Epithelial cell of esophagus (primary cell): Measurements from ENCODE around the gene PYGB.

ENCODE experiments used
- DNase-seq: peaks from one replicate; pipeline ENCODE4 v3.0.0; 2010; ENCODE audit warnings: low read depth
- H3K4me3 ChIP-seq: 2 replicates; pipeline ENCODE4 v1.5.1; 2011; ENCODE audit warnings: mild to moderate bottlenecking, low read length, control low read depth
- TF ChIP-seq, protein P1 (sequence below): IDR thresholded peaks from 2 replicates; pipeline ENCODE4 v1.5.1; 2011; ENCODE audit warnings: low read depth, mild to moderate bottlenecking, low read length, control low read depth, inconsistent platforms; ENCODE audit not compliant: insufficient read depth; ENCODE audit errors: missing control alignments

The PYGB gene

DNA sequence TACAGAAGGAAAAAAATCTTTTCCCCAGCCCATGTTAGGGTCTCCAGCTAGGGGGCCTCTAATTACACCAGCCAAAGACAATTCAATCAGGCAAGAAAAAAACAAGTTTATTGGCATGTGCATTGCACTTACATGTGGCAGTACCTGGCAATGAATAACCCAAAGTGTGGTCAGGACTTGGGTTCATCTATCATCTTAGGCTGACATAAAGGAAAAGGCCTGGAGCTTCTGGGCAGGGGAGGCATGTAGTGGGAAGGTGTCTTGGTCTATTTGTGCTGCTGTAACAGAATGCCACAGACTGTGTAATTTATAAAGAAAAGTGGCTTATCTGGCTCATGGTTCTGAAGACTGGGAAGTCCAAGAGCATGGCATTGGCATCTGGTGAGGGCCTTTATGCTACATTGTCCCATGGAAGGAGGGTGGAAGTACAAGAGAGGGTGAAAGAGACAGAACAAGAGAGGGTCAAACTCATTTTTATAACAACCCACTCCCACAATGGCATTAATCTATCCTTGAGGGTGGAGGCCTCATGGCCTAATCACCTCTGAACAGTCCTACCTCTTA is 4.4 kb upstream of the PYGB start:
- TF ChIP-seq, protein P1, sequence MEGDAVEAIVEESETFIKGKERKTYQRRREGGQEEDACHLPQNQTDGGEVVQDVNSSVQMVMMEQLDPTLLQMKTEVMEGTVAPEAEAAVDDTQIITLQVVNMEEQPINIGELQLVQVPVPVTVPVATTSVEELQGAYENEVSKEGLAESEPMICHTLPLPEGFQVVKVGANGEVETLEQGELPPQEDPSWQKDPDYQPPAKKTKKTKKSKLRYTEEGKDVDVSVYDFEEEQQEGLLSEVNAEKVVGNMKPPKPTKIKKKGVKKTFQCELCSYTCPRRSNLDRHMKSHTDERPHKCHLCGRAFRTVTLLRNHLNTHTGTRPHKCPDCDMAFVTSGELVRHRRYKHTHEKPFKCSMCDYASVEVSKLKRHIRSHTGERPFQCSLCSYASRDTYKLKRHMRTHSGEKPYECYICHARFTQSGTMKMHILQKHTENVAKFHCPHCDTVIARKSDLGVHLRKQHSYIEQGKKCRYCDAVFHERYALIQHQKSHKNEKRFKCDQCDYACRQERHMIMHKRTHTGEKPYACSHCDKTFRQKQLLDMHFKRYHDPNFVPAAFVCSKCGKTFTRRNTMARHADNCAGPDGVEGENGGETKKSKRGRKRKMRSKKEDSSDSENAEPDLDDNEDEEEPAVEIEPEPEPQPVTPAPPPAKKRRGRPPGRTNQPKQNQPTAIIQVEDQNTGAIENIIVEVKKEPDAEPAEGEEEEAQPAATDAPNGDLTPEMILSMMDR: no peak
- H3K4me3 ChIP-seq: no peak overlapping the region
- DNase-seq: no peak

DNA sequence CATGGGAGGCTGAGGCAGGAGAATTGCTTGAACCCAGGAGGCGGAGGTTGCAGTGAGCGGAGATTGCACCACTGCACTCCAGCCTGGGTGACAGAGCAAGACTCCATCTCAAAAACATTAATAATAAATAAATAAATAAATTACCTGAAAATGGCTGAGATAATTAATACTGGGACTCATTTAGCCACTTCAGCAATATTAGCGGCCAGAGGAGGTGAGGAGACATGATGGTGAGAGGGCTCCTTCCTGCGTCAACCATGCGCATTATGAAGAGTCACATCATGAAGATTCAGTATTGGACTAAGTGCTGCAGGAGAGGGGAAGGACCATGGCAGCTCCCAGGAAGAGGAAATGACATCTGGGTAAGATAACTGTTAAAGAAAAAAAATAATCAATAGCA is 2.9 kb upstream of the PYGB start:
- no peak for DNase-seq
- TF ChIP-seq, protein P1: no peak
- H3K4me3 ChIP-seq: no peak overlapping the region

DNA sequence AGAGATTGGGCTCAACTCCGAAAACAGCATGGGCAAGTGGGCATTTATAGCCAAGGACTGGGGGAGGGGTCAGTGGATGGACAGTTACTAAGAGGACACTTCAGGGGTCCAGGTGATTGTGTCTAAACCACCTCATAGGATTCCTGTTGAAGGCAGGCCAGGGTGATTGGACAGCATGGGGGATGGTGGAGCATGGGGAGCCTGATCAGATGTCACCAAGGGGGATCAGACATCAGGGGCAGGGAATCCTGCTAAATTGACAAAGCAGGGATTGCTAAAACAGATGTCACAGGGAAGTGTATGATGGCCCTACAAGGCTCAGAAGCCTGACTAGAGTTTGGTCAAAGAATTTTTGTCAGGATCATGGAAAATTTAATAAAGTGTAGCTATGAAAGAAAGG is 2.4 kb upstream of the PYGB start:
- no peak for DNase-seq
- no peak overlapping the region for H3K4me3 ChIP-seq
- TF ChIP-seq, protein P1: no peak

DNA sequence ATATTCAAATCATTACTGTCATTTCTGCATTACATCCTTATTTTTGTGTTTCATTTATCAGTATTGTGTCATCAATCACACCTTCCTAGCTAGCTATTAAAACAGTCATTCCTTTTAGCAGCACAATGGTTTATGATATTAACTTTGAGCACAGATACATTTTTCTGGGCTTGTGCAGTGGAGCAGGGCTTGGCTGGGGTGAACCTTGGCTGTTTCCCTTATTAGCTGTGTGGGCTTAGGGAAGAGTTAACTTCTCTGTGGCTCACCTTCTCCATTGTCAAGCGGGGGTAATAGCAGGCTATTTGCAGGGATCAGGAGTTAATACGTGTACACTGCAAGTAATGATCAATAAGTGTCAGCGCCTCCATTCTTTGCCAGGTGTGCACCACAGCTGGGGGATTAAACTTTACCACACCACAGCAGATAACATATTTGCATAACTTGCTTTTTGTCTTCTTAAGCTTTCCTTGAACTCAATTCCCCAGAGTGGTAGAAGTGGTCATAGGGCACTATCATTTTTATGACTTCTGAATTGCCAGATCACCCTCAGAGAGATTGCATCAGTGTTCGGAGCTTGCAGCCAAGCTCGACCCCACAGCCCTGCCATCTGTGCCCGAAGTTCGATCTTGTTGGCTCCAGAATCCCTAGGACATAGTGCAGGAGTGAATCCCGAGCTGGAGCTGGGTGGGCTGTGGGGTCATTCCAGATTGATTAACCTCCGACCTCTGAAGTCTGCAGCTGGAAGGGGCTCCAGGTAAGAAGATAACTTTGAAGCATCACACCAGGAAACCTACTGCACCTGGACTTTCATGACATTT is 1.5 kb upstream of the PYGB start:
- TF ChIP-seq, protein P1: no peak
- peak overlapping the region; percentile 83 for H3K4me3 ChIP-seq
- no peak for DNase-seq

DNA sequence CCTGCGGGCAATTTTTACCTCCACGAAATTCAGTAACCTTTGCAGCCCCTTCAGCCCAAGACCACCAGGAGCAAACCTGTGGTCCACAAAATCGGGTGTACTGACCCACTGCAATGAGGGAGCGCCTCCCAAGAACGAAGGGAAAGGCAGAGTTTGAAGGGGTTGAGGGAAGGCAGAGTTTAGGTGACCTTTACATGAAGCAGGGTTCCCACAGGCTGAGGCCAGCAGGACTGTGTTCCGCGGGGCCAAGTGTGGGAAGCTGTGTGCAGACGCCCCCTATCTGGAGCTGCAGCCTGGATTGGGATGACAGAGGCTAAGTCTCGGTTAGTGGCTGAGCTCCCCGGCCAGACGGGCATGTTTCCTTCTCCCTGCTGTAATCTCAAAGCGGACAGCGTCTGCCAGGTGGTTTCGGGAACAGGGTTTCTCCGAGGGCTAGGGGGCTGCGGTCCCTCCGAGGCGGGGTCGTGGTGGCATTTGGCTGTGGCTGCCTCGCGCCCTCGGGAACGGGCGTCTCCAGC is 826 bp upstream of the PYGB start:
- TF ChIP-seq, protein P1: peak; percentile 22
- H3K4me3 ChIP-seq: peak overlapping the region; percentile 83
- DNase-seq: peak; percentile 61

DNA sequence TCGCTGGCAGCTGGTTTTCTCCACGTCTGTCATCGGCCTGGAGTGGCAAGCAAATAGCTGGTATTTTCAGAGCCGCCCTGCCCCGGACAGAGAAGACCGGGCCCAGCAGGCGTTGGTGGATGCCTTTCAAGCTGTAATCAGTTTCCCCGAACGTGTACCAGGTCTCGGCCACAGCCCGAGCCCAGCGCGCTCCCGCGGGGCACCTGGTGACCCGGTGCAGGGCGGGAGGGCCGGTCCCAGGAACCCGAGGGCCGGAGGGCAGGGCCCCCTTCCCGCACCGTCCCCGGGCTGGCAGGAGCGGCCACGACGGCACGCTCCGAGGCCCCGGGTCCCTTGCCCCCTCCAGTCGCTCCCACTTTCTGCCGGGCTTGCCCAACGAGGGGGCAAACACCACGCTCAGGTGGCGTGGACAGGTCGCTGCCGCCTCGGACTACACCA is 348 bp upstream of the PYGB start:
- peak; percentile 54 for DNase-seq
- TF ChIP-seq, protein P1: no peak
- H3K4me3 ChIP-seq: peak overlapping the region; percentile 83

DNA sequence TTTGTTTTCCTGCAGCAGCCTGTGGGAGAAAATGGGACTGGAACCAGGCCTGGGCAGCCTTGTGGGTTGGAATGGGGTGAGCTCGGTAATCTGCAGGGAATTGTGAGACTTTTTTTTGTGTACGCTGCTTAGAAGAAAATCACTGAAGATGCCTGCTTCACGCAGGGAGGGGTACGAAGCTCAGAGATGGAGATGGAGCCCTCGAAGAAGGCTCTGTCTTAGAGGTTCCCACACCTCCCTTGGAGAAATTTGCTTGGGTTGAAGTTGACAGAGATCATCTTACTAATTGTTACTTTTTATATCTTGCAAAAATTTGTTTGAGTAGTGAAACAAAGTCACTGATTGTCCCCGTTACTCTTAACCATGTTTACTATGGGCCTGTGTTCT is 894 bp downstream of the PYGB start:
- H3K4me3 ChIP-seq: peak overlapping the region; percentile 83
- DNase-seq: no peak

More for the DNA sequence above, 894 bp downstream of the PYGB start:
- TF ChIP-seq, protein P1: no peak
